HG03139 (cell line): Measurements from ENCODE around the gene CHST13.

ENCODE experiments used
- ATAC-seq: cut with Tn5 transposase; IDR thresholded peaks from one replicate; pipeline ENCODE4 v1.9.1; 2021; ENCODE audit not compliant: unreplicated experiment

CHST13 gene

GRCh38 chr3:126507886-126508285 is 16.1 kb upstream of the CHST13 start:
- ATAC-seq: no peak

GRCh38 chr3:126508564-126508964 is 15.4 kb upstream of the CHST13 start:
- ATAC-seq: no peak

- no peak for ATAC-seq
Observed at GRCh38 chr3:126509597-126510307, 14.2 kb upstream of the CHST13 start.

GRCh38 chr3:126510308-126510910 is 13.5 kb upstream of the CHST13 start:
- ATAC-seq: no peak

GRCh38 chr3:126511291-126511690 is 12.7 kb upstream of the CHST13 start:
- no peak for ATAC-seq

GRCh38 chr3:126512026-126512425 is 11.9 kb upstream of the CHST13 start:
- ATAC-seq: no peak

GRCh38 chr3:126512916-126513650 is 10.9 kb upstream of the CHST13 start:
- ATAC-seq: no peak

GRCh38 chr3:126514161-126514560 is 9.8 kb upstream of the CHST13 start:
- no peak for ATAC-seq

- no peak for ATAC-seq
Observed at GRCh38 chr3:126515066-126515706, 8.8 kb upstream of the CHST13 start.

- no peak for ATAC-seq
Observed at GRCh38 chr3:126516152-126516935, 7.6 kb upstream of the CHST13 start.

GRCh38 chr3:126516936-126517290 is 7.0 kb upstream of the CHST13 start:
- no peak for ATAC-seq

- ATAC-seq: no peak
Observed at GRCh38 chr3:126517291-126517951, 6.5 kb upstream of the CHST13 start, which contains the start of gene UROC1. TSS of gene UROC1 (minus strand) at chr3:126517773. CDS start at chr3:126517719, 54 bp downstream.

- no peak for ATAC-seq
Observed at GRCh38 chr3:126517986-126518778, 5.8 kb upstream of the CHST13 start.

- ATAC-seq: no peak
Observed at GRCh38 chr3:126518779-126519177, 5.2 kb upstream of the CHST13 start.

GRCh38 chr3:126519506-126520455 is 4.2 kb upstream of the CHST13 start:
- no peak for ATAC-seq

GRCh38 chr3:126521122-126521891 is 2.6 kb upstream of the CHST13 start:
- ATAC-seq: no peak

GRCh38 chr3:126522363-126522788 is 1.6 kb upstream of the CHST13 start:
- no peak for ATAC-seq
